ENCODE results near the gene ANLN.

DNA sequence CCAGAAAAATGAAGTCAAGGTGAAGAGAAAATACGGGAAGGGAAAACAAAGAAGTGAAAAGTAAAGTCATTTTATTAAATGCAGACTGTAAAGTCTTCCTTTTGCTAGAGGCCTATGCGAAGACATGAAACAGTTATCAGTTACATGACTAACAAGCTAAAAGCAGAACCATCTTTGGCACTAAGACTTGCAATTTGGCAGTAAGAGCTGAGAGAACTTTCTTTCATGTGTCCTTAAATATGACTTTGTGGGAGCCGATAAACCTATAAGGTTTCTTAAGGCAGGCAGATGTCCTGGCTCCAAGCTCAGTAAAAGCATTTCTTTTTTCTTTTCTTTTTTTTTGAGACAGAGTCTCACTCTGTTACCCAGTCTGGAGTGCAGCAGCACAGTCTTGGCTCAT is 10.4 kb downstream of the ANLN start:
- no peak for TF ChIP-seq POLR2A (IDR thresholded peaks at IDR 0.05)
- TF ChIP-seq, protein P1, sequence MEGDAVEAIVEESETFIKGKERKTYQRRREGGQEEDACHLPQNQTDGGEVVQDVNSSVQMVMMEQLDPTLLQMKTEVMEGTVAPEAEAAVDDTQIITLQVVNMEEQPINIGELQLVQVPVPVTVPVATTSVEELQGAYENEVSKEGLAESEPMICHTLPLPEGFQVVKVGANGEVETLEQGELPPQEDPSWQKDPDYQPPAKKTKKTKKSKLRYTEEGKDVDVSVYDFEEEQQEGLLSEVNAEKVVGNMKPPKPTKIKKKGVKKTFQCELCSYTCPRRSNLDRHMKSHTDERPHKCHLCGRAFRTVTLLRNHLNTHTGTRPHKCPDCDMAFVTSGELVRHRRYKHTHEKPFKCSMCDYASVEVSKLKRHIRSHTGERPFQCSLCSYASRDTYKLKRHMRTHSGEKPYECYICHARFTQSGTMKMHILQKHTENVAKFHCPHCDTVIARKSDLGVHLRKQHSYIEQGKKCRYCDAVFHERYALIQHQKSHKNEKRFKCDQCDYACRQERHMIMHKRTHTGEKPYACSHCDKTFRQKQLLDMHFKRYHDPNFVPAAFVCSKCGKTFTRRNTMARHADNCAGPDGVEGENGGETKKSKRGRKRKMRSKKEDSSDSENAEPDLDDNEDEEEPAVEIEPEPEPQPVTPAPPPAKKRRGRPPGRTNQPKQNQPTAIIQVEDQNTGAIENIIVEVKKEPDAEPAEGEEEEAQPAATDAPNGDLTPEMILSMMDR (IDR thresholded peaks at IDR 0.05 in 8 of 11, conservative IDR thresholded peaks at IDR 0.05 in 3 of 11) = no peak
